OCI-LY7 (cell line): ENCODE results near the gene ACIN1. TPM values are rescaled to one million over a fixed set of nuclear protein-coding genes. Genes with fewer than 3 reads are reported as not detected.

Source experiments
- BruUV-seq: library from RNA; stranded (reverse); fragments of 400-500 nt; replicated peaks from 2 replicates; lab custom pipeline; 2021; lab: Mats Ljungman, UMichigan
- CTCF ChIA-PET: fragments of 300-600 bp; sonication (Branson Sonifier 250); formaldehyde crosslinking; loops from one replicate; lab custom pipeline; 2022; ENCODE audit warnings: antibody characterized with exemption; ENCODE audit not compliant: unreplicated experiment; lab: Charles Lee
- POLR2A ChIA-PET: fragments of 300-600 bp; sonication (Branson Sonifier 250); formaldehyde crosslinking; loops from one replicate; lab custom pipeline; 2022; ENCODE audit warnings: antibody characterized with exemption; lab: Charles Lee
- DNase-seq: peaks from one replicate; pipeline ENCODE4 v3.0.0-alpha.2; 2015; ENCODE audit warnings: low spot score
- H2AFZ ChIP-seq: fragments of 200-600 bp; sonication (generic), shearing (Covaris generic); 2 replicates; pipeline ENCODE4 v1.6.1; 2014; ENCODE audit warnings: mild to moderate bottlenecking, antibody characterized with exemption, low read length, moderate library complexity
- H3K27ac ChIP-seq: fragments of 200-600 bp; sonication (generic); 2 replicates; pipeline ENCODE4 v1.5.1; 2014; ENCODE audit warnings: mixed run types, low read depth, mild to moderate bottlenecking, moderate library complexity, low read length, inconsistent platforms; ENCODE audit not compliant: poor library complexity, severe bottlenecking
- H3K36me3 ChIP-seq: fragments of 200-600 bp; sonication (generic); 2 replicates; pipeline ENCODE4 v1.6.1; 2014; ENCODE audit warnings: mild to moderate bottlenecking, antibody characterized with exemption, low read length, moderate library complexity, mixed read lengths; ENCODE audit not compliant: insufficient read depth
- H3K4me1 ChIP-seq: fragments of 200-600 bp; sonication (generic); 2 replicates; pipeline ENCODE4 v1.5.1; 2014; ENCODE audit warnings: mild to moderate bottlenecking, low read length; ENCODE audit not compliant: insufficient read depth, poor library complexity, severe bottlenecking
- H3K4me2 ChIP-seq: fragments of 200-600 bp; sonication (generic); 2 replicates; pipeline ENCODE4 v1.6.1; 2014; ENCODE audit warnings: mild to moderate bottlenecking, low read length
- H3K4me3 ChIP-seq: fragments of 200-600 bp; sonication (generic); 2 replicates; pipeline ENCODE4 v1.5.1; 2014; ENCODE audit warnings: mild to moderate bottlenecking, low read depth, low read length; ENCODE audit not compliant: poor library complexity, severe bottlenecking
- H3K79me2 ChIP-seq: fragments of 200-600 bp; sonication (generic); 2 replicates; pipeline ENCODE4 v1.6.1; 2016; ENCODE audit warnings: low read depth, mild to moderate bottlenecking, low read length, moderate library complexity, mixed read lengths; ENCODE audit not compliant: insufficient read depth
- H3K9me2 ChIP-seq: fragments of 200-600 bp; sonication (generic); 2 replicates; pipeline ENCODE4 v1.6.1; 2016; ENCODE audit warnings: mild to moderate bottlenecking, low read length, mixed read lengths; ENCODE audit not compliant: insufficient read depth
- H3K9me3 ChIP-seq: fragments of 200-600 bp; sonication (generic); 2 replicates; pipeline ENCODE4 v1.6.1; 2014; ENCODE audit warnings: mild to moderate bottlenecking, mixed run types, low read length, mixed read lengths
- H4K20me1 ChIP-seq: fragments of 200-600 bp; sonication (generic); 2 replicates; pipeline ENCODE4 v1.6.1; 2014; ENCODE audit warnings: mild to moderate bottlenecking, antibody characterized with exemption, low read length, moderate library complexity, mixed read lengths; ENCODE audit not compliant: insufficient read depth
- CTCF ChIP-seq: fragments of 200-600 bp; sonication (generic); conservative IDR thresholded peaks from 2 replicates; pipeline ENCODE4 v1.5.1; 2014; ENCODE audit warnings: mild to moderate bottlenecking, antibody characterized with exemption, low read length, moderate library complexity, mixed read lengths
- EZH2phosphoT487 ChIP-seq: fragments of 200-600 bp; sonication (generic); IDR thresholded peaks from 2 replicates; pipeline ENCODE4 v1.6.1; 2018; ENCODE audit warnings: low read depth, borderline replicate concordance, mild to moderate bottlenecking, mixed run types, antibody characterized with exemption, low read length, moderate library complexity, mixed read lengths
- intact Hi-C: fragments of 100-400 bp; cut with micrococcal nuclease; formaldehyde crosslinking; loops from one replicate; pipeline ENCODE4 v1.10.0; 2022; ENCODE audit not compliant: unreplicated experiment
- total RNA-seq, 2 experiments: library from RNA; depleted of rRNA in 1 of 2; stranded (reverse); fragments of >200 nt in 1 of 2; shearing (Covaris generic) in 1 of 2; gene quantifications; 2 replicates each; pipeline ENCODE4 v1.2.3, GENCODE V29; 2014 to 2022

The ACIN1 gene
- total RNA-seq, 2 experiments from 2014 or later, result 107 to 206 TPM

- Histone ChIP-seq H3K9me3 (no peaks in the 10 kb centered on the region), H3K36me3 (no peaks in the 10 kb centered on the region), H3K79me2 (no peaks in the 10 kb centered on the region), H4K20me1 (no peaks in the 10 kb centered on the region), H3K4me2 (no peak overlapping the region), H2AFZ (no peak overlapping the region), H3K27ac (no peak overlapping the region), H3K9me2 (no peaks in the 10 kb centered on the region), H3K4me1 (no peaks in the 10 kb centered on the region), H3K4me3 (no peak overlapping the region)
- BruUV-seq, result no TSS peak
- no peak for TF ChIP-seq CTCF
- TF ChIP-seq EZH2phosphoT487, result no peak
- DNase-seq, result no peak
- ChIA-PET CTCF (no interaction called here), POLR2A (interaction anchor here (1.8 kb wide), 1 partner anchor 41 kb away, joined by 4 read pairs; no protein-coding TSS in a partner anchor)
- intact Hi-C loops, result no loop called here
These were observed 46.9 kb downstream of the ACIN1 start for GRCh38 chr14:23047751-23048693.

- no peak overlapping the region for H2AFZ ChIP-seq
- H3K79me2 ChIP-seq, result no peaks in the 10 kb centered on the region
- TF ChIP-seq CTCF (no peak), EZH2phosphoT487 (no peak)
- H3K4me3 ChIP-seq, result no peak overlapping the region
- no peak overlapping the region for H3K27ac ChIP-seq
- ChIA-PET POLR2A (no interaction called here), CTCF (no interaction called here)
- no peaks in the 10 kb centered on the region for H3K36me3 ChIP-seq
- no TSS peak for BruUV-seq
- DNase-seq, result no peak
- no peak overlapping the region for H3K4me2 ChIP-seq
- H3K9me3 ChIP-seq, result no peaks in the 10 kb centered on the region
- no peaks in the 10 kb centered on the region for H3K9me2 ChIP-seq
- intact Hi-C loops, result no loop called here
- no peaks in the 10 kb centered on the region for H4K20me1 ChIP-seq
- H3K4me1 ChIP-seq, result no peaks in the 10 kb centered on the region
These were observed 47.8 kb downstream of the ACIN1 start for GRCh38 chr14:23047034-23047634.
